Ovary (tissue), 3 donors: ENCODE results near the gene MYOC.
"Not testable (repeated sequence)": the region's sequence is repeated elsewhere in the genome, so short reads cannot be mapped to it uniquely, and the experiment has no call there.

ENCODE experiments used
- CTCF ChIP-seq, 3 donors: fragments of 450-650 bp in 2 of 3; fragments of 200-600 bp in 1 of 3; IDR thresholded peaks; one replicate each; pipeline versions ENCODE4 v1.5.1 to v1.8.0; 2016 to 2022; ENCODE audit warnings: antibody characterized with exemption in 3 of 3, mild to moderate bottlenecking in 1 of 3
- EP300 ChIP-seq: sonication (generic); formaldehyde crosslinking; IDR thresholded peaks from one replicate; pipeline ENCODE4 v1.6.1; 2017; ENCODE audit warnings: antibody characterized with exemption
- POLR2A ChIP-seq: fragments of 450-650 bp; IDR thresholded peaks from one replicate; pipeline ENCODE4 v1.6.1; 2017; ENCODE audit warnings: antibody characterized with exemption, mild to moderate bottlenecking, moderate library complexity
- donor health status: DM: no; HTN: no; CAD: no.

GRCh38 chr1:171693541-171693940 is 41.1 kb upstream of the MYOC start:
- not testable (repeated sequence) for TF ChIP-seq CTCF (IDR thresholded peaks at IDR 0.05); POLR2A; EP300
